Activated CD4-positive, alpha-beta T cell treated with anti-CD3 and anti-CD28 coated beads, Interleukin-2, amount 50 U/mL, for 48 hours (primary cell): ENCODE results near the gene DLL1.

ENCODE experiments used
- DNase-seq, 2 experiments: peaks; one replicate each; pipeline ENCODE4 v3.0.0-alpha.2; 2020

Gene DLL1

GRCh38 chr6:170249817-170250216 lies 41.1 kb downstream of the DLL1 start:
- no peak for DNase-seq

GRCh38 chr6:170248861-170249600 lies 41.8 kb downstream of the DLL1 start:
- DNase-seq: no peak

- no peak for DNase-seq
These were observed 42.6 kb downstream of the DLL1 start for GRCh38 chr6:170248111-170248805.

GRCh38 chr6:170247178-170247701 lies 43.6 kb downstream of the DLL1 start:
- no peak for DNase-seq

GRCh38 chr6:170245475-170245992 lies 45.3 kb downstream of the DLL1 start:
- DNase-seq: no peak

GRCh38 chr6:170244721-170245474 lies 46.0 kb downstream of the DLL1 start:
- no peak for DNase-seq

- DNase-seq: no peak
These were observed 47.0 kb downstream of the DLL1 start for GRCh38 chr6:170243791-170244291.

- DNase-seq: no peak
These were observed 47.5 kb downstream of the DLL1 start for GRCh38 chr6:170243386-170243785.

- DNase-seq: no peak
These were observed 51.9 kb downstream of the DLL1 start for GRCh38 chr6:170238741-170239565.

- DNase-seq: no peak
These were observed 52.7 kb downstream of the DLL1 start for GRCh38 chr6:170237999-170238740.

GRCh38 chr6:170236131-170236836 lies 54.6 kb downstream of the DLL1 start:
- DNase-seq: no peak

- DNase-seq: no peak
These were observed 55.3 kb downstream of the DLL1 start for GRCh38 chr6:170235391-170236125.

- DNase-seq: no peak
These were observed 56.5 kb downstream of the DLL1 start for GRCh38 chr6:170234419-170234818.

GRCh38 chr6:170233286-170234205 lies 57.3 kb downstream of the DLL1 start:
- no peak for DNase-seq
